Neural cell (in vitro differentiated cells): ENCODE measurements around the gene HOPX. TPM values are rescaled to one million over a fixed set of nuclear protein-coding genes. Genes with fewer than 3 reads are reported as not detected.
"Not testable (repeated sequence)": the region's sequence is repeated elsewhere in the genome, so short reads cannot be mapped to it uniquely, and the experiment has no call there.

Source experiments
- H2AFZ ChIP-seq: fragments of 200-600, 300-800 bp; sonication (generic), shearing (Covaris generic); 2 replicates; pipeline ENCODE4 v1.6.0; 2014; ENCODE audit warnings: low read depth, mild to moderate bottlenecking, antibody characterized with exemption, low read length, moderate library complexity
- H3F3A ChIP-seq: fragments of 200-600 bp; shearing (Covaris generic); 2 replicates; pipeline ENCODE4 v1.6.1; 2016; ENCODE audit warnings: mild to moderate bottlenecking, moderate library complexity, mixed read lengths, antibody characterized with exemption, low read length; ENCODE audit not compliant: insufficient read depth, poor library complexity, severe bottlenecking
- H3K27ac ChIP-seq: fragments of 200-600, 300-800 bp; sonication (generic), shearing (Covaris generic); 2 replicates; pipeline ENCODE4 v1.5.1; 2014; ENCODE audit warnings: mild to moderate bottlenecking, low read length, moderate library complexity
- H3K27me3 ChIP-seq: fragments of 300-800, 200-600 bp; sonication (generic), shearing (Covaris generic); 2 replicates; pipeline ENCODE4 v1.6.0; 2014; ENCODE audit warnings: mild to moderate bottlenecking, low read depth, low read length, moderate library complexity; ENCODE audit not compliant: insufficient read depth
- H3K36me3 ChIP-seq: fragments of 300-800, 200-600 bp; sonication (generic), shearing (Covaris generic); 2 replicates; pipeline ENCODE4 v1.5.1; 2014; ENCODE audit warnings: mild to moderate bottlenecking, antibody characterized with exemption, low read length, moderate library complexity; ENCODE audit not compliant: insufficient read depth
- H3K4me2 ChIP-seq: fragments of 300-800, 200-600 bp; sonication (generic), shearing (Covaris generic); 2 replicates; pipeline ENCODE4 v1.6.0; 2014; ENCODE audit warnings: mild to moderate bottlenecking, low read length
- H3K4me3 ChIP-seq: fragments of 300-800, 200-600 bp; sonication (generic), shearing (Covaris generic); 2 replicates; pipeline ENCODE4 v1.5.1; 2014; ENCODE audit warnings: mild to moderate bottlenecking, low read length, moderate library complexity
- H3K79me2 ChIP-seq: fragments of 200-600 bp; shearing (Covaris generic); replicated peaks from 2 replicates; pipeline ENCODE4 v1.6.0; 2014; ENCODE audit warnings: mild to moderate bottlenecking, low read length, moderate library complexity; ENCODE audit not compliant: insufficient read depth
- H3K9ac ChIP-seq: fragments of 300-800, 200-600 bp; sonication (generic), shearing (Covaris generic); 2 replicates; pipeline ENCODE4 v1.6.1; 2016; ENCODE audit warnings: mild to moderate bottlenecking, low read length, mixed read lengths
- H3K9me2 ChIP-seq: fragments of 200-600 bp; shearing (Covaris generic); 2 replicates; pipeline ENCODE4 v1.6.1; 2016; ENCODE audit warnings: mild to moderate bottlenecking, low read length, mixed read lengths; ENCODE audit not compliant: insufficient read depth
- H3K9me3 ChIP-seq: fragments of 200-600, 300-800 bp; sonication (generic), shearing (Covaris generic); 2 replicates; pipeline ENCODE4 v1.6.1; 2016; ENCODE audit warnings: mild to moderate bottlenecking, mixed run types, low read length, moderate library complexity, mixed read lengths
- H4K20me1 ChIP-seq: fragments of 200-600 bp; shearing (Covaris generic); 2 replicates; pipeline ENCODE4 v1.6.1; 2016; ENCODE audit warnings: mild to moderate bottlenecking, mixed run types; ENCODE audit not compliant: insufficient read depth
- CTCF ChIP-seq: fragments of 450-650 bp; IDR thresholded peaks from 2 replicates; pipeline ENCODE4 v1.5.1; 2014; ENCODE audit warnings: antibody characterized with exemption, mild to moderate bottlenecking, moderate library complexity; ENCODE audit not compliant: poor library complexity, severe bottlenecking
- EP300 ChIP-seq: fragments of 450-650 bp; conservative IDR thresholded peaks from 2 replicates; pipeline ENCODE4 v1.6.1; 2014; ENCODE audit warnings: antibody characterized with exemption, mild to moderate bottlenecking, moderate library complexity; ENCODE audit not compliant: poor library complexity, severe bottlenecking
- EZH2 ChIP-seq: fragments of 200-600, 300-800 bp; shearing (Covaris generic), sonication (generic); IDR thresholded peaks from 2 replicates; pipeline ENCODE4 v1.6.1; 2014; ENCODE audit warnings: antibody characterized with exemption, low read length, borderline replicate concordance, mild to moderate bottlenecking; ENCODE audit not compliant: insufficient read depth, poor library complexity, severe bottlenecking
- MXI1 ChIP-seq: fragments of 450-650 bp; conservative IDR thresholded peaks from 2 replicates; pipeline ENCODE4 v1.6.1; 2014; ENCODE audit warnings: antibody characterized with exemption, mild to moderate bottlenecking; ENCODE audit not compliant: poor library complexity, severe bottlenecking
- POLR2AphosphoS5 ChIP-seq: IDR thresholded peaks from 2 replicates; pipeline ENCODE4 v1.6.1; 2012
- RAD21 ChIP-seq: fragments of 450-650 bp; conservative IDR thresholded peaks from 2 replicates; pipeline ENCODE4 v1.6.1; 2014; ENCODE audit warnings: antibody characterized with exemption, mild to moderate bottlenecking, moderate library complexity
- REST ChIP-seq: IDR thresholded peaks from 2 replicates; pipeline ENCODE4 v1.6.1; 2012; ENCODE audit warnings: borderline replicate concordance
- SMC3 ChIP-seq: fragments of 450-650 bp; conservative IDR thresholded peaks from 2 replicates; pipeline ENCODE4 v1.6.1; 2014; ENCODE audit warnings: antibody characterized with exemption, mild to moderate bottlenecking, moderate library complexity; ENCODE audit not compliant: poor library complexity
- TAF1 ChIP-seq: IDR thresholded peaks from 2 replicates; pipeline ENCODE4 v1.6.1; 2012; ENCODE audit warnings: low read depth
- polyA plus RNA-seq: library from polyadenylated mRNA; depleted of rRNA; stranded (reverse); fragments of >200 nt; gene quantifications from 2 replicates; pipeline ENCODE4 v1.2.3, GENCODE V29; 2014

HOPX gene
- polyA plus RNA-seq, 1 donor from 2014 or later = 2.0 TPM

GRCh38 chr4:56671373-56671772 is 9.7 kb downstream of the HOPX start:
- no peaks in the 10 kb centered on the region for H3F3A ChIP-seq
- no peaks in the 10 kb centered on the region for H3K9me3 ChIP-seq
- no peaks in the 10 kb centered on the region for H4K20me1 ChIP-seq
- TF ChIP-seq CTCF (no peak), TAF1 (no peak)
- no peaks in the 10 kb centered on the region for H3K79me2 ChIP-seq
- no peaks in the 10 kb centered on the region for H3K36me3 ChIP-seq
- no peak overlapping the region for H3K4me3 ChIP-seq
- H3K27me3 ChIP-seq = no peaks in the 10 kb centered on the region
- no peak overlapping the region for H3K4me2 ChIP-seq
- no peak overlapping the region for H2AFZ ChIP-seq
- H3K9me2 ChIP-seq = no peaks in the 10 kb centered on the region
- no peak overlapping the region for H3K27ac ChIP-seq
- H3K9ac ChIP-seq = no peak overlapping the region

GRCh38 chr4:56668267-56668666 is 12.8 kb downstream of the HOPX start:
- H3F3A ChIP-seq = no peaks in the 10 kb centered on the region
- H3K4me2 ChIP-seq = no peak overlapping the region
- H3K27me3 ChIP-seq = no peaks in the 10 kb centered on the region
- H4K20me1 ChIP-seq = no peaks in the 10 kb centered on the region
- no peaks in the 10 kb centered on the region for H3K36me3 ChIP-seq
- H2AFZ ChIP-seq = no peak overlapping the region
- no peaks in the 10 kb centered on the region for H3K9me2 ChIP-seq
- TF ChIP-seq EP300 (no peak), RAD21 (no peak), EZH2 (no peak), TAF1 (no peak), REST (no peak), POLR2AphosphoS5 (no peak), SMC3 (no peak), CTCF (no peak), MXI1 (no peak)
- H3K79me2 ChIP-seq = no peaks in the 10 kb centered on the region
- no peak overlapping the region for H3K9ac ChIP-seq
- no peak overlapping the region for H3K27ac ChIP-seq
- H3K9me3 ChIP-seq = no peaks in the 10 kb centered on the region
- H3K4me3 ChIP-seq = no peak overlapping the region

GRCh38 chr4:56667396-56667795 is 13.7 kb downstream of the HOPX start:
- H3K9me2 ChIP-seq, H3K9me3 ChIP-seq, H4K20me1 ChIP-seq, H3K36me3 ChIP-seq, H3F3A ChIP-seq, H2AFZ ChIP-seq, H3K27me3 ChIP-seq, H3K4me3 ChIP-seq, H3K79me2 ChIP-seq, H3K9ac ChIP-seq, H3K27ac ChIP-seq, H3K4me2 ChIP-seq: not testable (repeated sequence)
